Osteoblast (primary cell): ENCODE measurements around the gene CSNK1G2. TPM values are rescaled to one million over a fixed set of nuclear protein-coding genes. Genes with fewer than 3 reads are reported as not detected.

ENCODE experiments used
- DNase-seq: peaks from one replicate; pipeline ENCODE4 v3.0.0; 2011; ENCODE audit warnings: low spot score, mixed read lengths; ENCODE audit not compliant: insufficient read length; ENCODE audit errors: missing footprints
- H2AFZ ChIP-seq: 2 replicates; pipeline ENCODE4 v1.6.0; 2011; ENCODE audit warnings: mild to moderate bottlenecking, low read length
- H3K27ac ChIP-seq: 2 replicates; pipeline ENCODE4 v1.5.1; 2011; ENCODE audit warnings: mild to moderate bottlenecking, low read depth, low read length, moderate library complexity
- H3K27me3 ChIP-seq: 2 replicates; pipeline ENCODE4 v1.6.0; 2012; ENCODE audit warnings: mild to moderate bottlenecking, control low read depth, inconsistent platforms, low read length, moderate library complexity; ENCODE audit not compliant: insufficient read depth
- H3K36me3 ChIP-seq: 2 replicates; pipeline ENCODE4 v1.5.1; 2011; ENCODE audit warnings: mild to moderate bottlenecking, low read length, control low read depth, moderate library complexity; ENCODE audit not compliant: insufficient read depth
- H3K4me1 ChIP-seq: 2 replicates; pipeline ENCODE4 v1.5.1; 2011; ENCODE audit warnings: mild to moderate bottlenecking, low read length, control low read depth, moderate library complexity; ENCODE audit not compliant: insufficient read depth
- H3K4me2 ChIP-seq: 2 replicates; pipeline ENCODE4 v1.6.0; 2011; ENCODE audit warnings: mild to moderate bottlenecking, low read length; ENCODE audit not compliant: insufficient read depth
- H3K4me3 ChIP-seq: fragments of 200-600 bp; sonication (generic); 3 replicates; pipeline ENCODE4 v1.5.1; 2012; ENCODE audit warnings: mild to moderate bottlenecking, low read length, inconsistent platforms; ENCODE audit not compliant: insufficient read depth
- H3K79me2 ChIP-seq: 2 replicates; pipeline ENCODE4 v1.6.0; 2012; ENCODE audit warnings: mild to moderate bottlenecking, low read length, control low read depth, inconsistent platforms; ENCODE audit not compliant: insufficient read depth
- H3K9me3 ChIP-seq: 2 replicates; pipeline ENCODE4 v1.5.1; 2011; ENCODE audit warnings: low read depth, low read length, control low read depth
- H4K20me1 ChIP-seq: 2 replicates; pipeline ENCODE4 v1.6.0; 2012; ENCODE audit warnings: mild to moderate bottlenecking, low read length, control low read depth; ENCODE audit not compliant: insufficient read depth
- CTCF ChIP-seq: IDR thresholded peaks from 2 replicates; pipeline ENCODE4 v1.5.1; 2011; ENCODE audit warnings: mild to moderate bottlenecking, low read depth, low read length, moderate library complexity; ENCODE audit errors: extremely low read depth
- total RNA-seq: library from RNA; depleted of rRNA; stranded (reverse); fragments of >200 nt; gene quantifications from 2 replicates; pipeline ENCODE4 v1.2.3, GENCODE V29; 2012

CSNK1G2 gene
- total RNA-seq, 1 donor: 68.8 TPM

- Histone ChIP-seq H3K27ac (no peak overlapping the region), H3K27me3 (no peaks in the 10 kb centered on the region), H3K36me3 (no peaks in the 10 kb centered on the region), H3K4me3 (no peak overlapping the region), H3K79me2 (peaks cover 49% of the 10 kb centered on the region), H4K20me1 (peaks cover 42% of the 10 kb centered on the region), H3K4me2 (no peak overlapping the region), H2AFZ (no peak overlapping the region), H3K4me1 (no peaks in the 10 kb centered on the region), H3K9me3 (no peaks in the 10 kb centered on the region)
- DNase-seq: no peak
- no peak for TF ChIP-seq CTCF
These were observed 27.6 kb downstream of the CSNK1G2 start for GRCh38 chr19:1968279-1969175.

GRCh38 chr19:1969176-1970002 lies 28.4 kb downstream of the CSNK1G2 start:
- Histone ChIP-seq H3K4me3 (no peak overlapping the region), H3K79me2 (peaks cover 51% of the 10 kb centered on the region), H3K36me3 (no peaks in the 10 kb centered on the region), H2AFZ (no peak overlapping the region), H3K4me1 (no peaks in the 10 kb centered on the region), H3K27me3 (no peaks in the 10 kb centered on the region), H3K9me3 (no peaks in the 10 kb centered on the region), H4K20me1 (peaks cover 48% of the 10 kb centered on the region), H3K27ac (no peak overlapping the region), H3K4me2 (no peak overlapping the region)
- no peak for TF ChIP-seq CTCF
- no peak for DNase-seq

GRCh38 chr19:1970003-1970805 lies 29.2 kb downstream of the CSNK1G2 start:
- Histone ChIP-seq H2AFZ (no peak overlapping the region), H3K27me3 (no peaks in the 10 kb centered on the region), H3K36me3 (no peaks in the 10 kb centered on the region), H4K20me1 (peaks cover 56% of the 10 kb centered on the region), H3K4me1 (no peaks in the 10 kb centered on the region), H3K27ac (no peak overlapping the region), H3K9me3 (no peaks in the 10 kb centered on the region), H3K4me3 (no peak overlapping the region), H3K4me2 (no peak overlapping the region), H3K79me2 (peaks cover 59% of the 10 kb centered on the region)
- TF ChIP-seq CTCF: no peak
- peak; percentile 97 for DNase-seq
